ENCODE measurements around the gene KCNJ11.

KCNJ11 gene

DNA sequence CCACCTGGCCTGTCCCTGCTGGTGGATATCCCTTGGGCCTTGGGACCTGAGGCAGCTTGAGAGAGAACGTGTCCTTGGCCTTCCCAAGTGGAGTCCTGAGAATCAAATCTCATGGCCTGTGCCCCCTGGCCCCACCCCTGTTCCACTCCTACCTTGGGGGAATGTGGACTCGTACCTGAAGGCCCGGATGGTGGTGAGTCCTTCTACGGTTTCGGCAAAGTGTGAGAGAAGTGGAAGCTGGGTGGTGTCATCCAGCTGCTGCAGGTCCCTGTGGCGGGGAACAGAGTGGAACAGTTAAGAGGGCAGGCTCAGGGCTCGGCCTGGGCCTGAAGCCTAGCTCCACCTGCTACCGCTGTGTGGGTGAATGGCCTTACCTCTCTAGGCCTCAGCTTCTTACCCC is 14.0 kb upstream of the KCNJ11 start:
- H3K4me3 ChIP-seq (ENCODE audit: low read depth, low read length): no peak overlapping the region
- no peaks in the 10 kb centered on the region for H3K27me3 ChIP-seq (replicated peaks)
- H3K36me3 ChIP-seq (replicated peaks): no peaks in the 10 kb centered on the region
- TF ChIP-seq CTCF (IDR thresholded peaks at IDR 0.05; ENCODE audit: low read depth, low read length, missing control alignments): no peak
- H3K27ac ChIP-seq: no peak overlapping the region
- in situ Hi-C loops (cut with HindIII; ENCODE audit: low pct_ligation_motif_present, low sequenced_read_pairs): no loop called here
- no peak for DNase-seq

GRCh38 chr11:17401841-17402240 is 13.4 kb upstream of the KCNJ11 start:
- H3K36me3 ChIP-seq (replicated peaks): no peaks in the 10 kb centered on the region
- H3K27ac ChIP-seq: no peak overlapping the region
- TF ChIP-seq CTCF (IDR thresholded peaks at IDR 0.05; ENCODE audit: low read depth, low read length, missing control alignments): no peak
- H3K27me3 ChIP-seq (replicated peaks): no peaks in the 10 kb centered on the region
- no peak overlapping the region for H3K4me3 ChIP-seq (ENCODE audit: low read depth, low read length)
- DNase-seq: no peak
- in situ Hi-C loops (cut with HindIII; ENCODE audit: low pct_ligation_motif_present, low sequenced_read_pairs): no loop called here

- TF ChIP-seq CTCF (IDR thresholded peaks at IDR 0.05; ENCODE audit: low read depth, low read length, missing control alignments): no peak
- no peaks in the 10 kb centered on the region for H3K36me3 ChIP-seq (replicated peaks)
- H3K27ac ChIP-seq: no peak overlapping the region
- no peak for DNase-seq
- H3K4me3 ChIP-seq (ENCODE audit: low read depth, low read length): no peak overlapping the region
- in situ Hi-C loops (cut with HindIII; ENCODE audit: low pct_ligation_motif_present, low sequenced_read_pairs): no loop called here
- H3K27me3 ChIP-seq (replicated peaks): no peaks in the 10 kb centered on the region
These were observed 12.9 kb upstream of the KCNJ11 start for GRCh38 chr11:17401316-17401715.

- DNase-seq: no peak
- in situ Hi-C loops (cut with HindIII; ENCODE audit: low pct_ligation_motif_present, low sequenced_read_pairs): no loop called here
- TF ChIP-seq CTCF (IDR thresholded peaks at IDR 0.05; ENCODE audit: low read depth, low read length, missing control alignments): no peak
- Histone ChIP-seq H3K36me3 (replicated peaks) (no peaks in the 10 kb centered on the region), H3K4me3 (ENCODE audit: low read depth, low read length) (no peak overlapping the region), H3K27ac (no peak overlapping the region), H3K27me3 (replicated peaks) (no peaks in the 10 kb centered on the region)
These were observed 11.8 kb upstream of the KCNJ11 start for GRCh38 chr11:17400048-17400775.

DNA sequence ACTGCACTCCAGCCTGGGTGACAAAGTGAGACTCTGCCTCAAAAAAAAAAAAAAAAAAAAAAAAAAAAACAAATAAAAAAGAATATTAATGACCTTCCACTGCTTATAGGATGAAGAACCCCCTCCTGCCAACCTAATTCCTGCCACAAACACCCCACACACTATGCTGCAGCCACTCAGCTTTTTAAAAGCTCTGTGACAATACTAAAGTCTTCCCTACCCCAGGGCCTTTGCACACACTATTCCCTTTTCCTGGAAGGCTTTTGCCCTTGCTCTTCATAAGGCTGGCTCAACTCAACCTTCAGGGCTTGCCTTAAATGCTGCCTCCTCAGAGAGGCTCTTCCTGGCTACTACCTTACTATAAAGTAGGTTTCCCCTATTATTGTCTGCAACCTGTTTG is 10.8 kb upstream of the KCNJ11 start:
- H3K27me3 ChIP-seq (replicated peaks): no peaks in the 10 kb centered on the region
- in situ Hi-C loops (cut with HindIII; ENCODE audit: low pct_ligation_motif_present, low sequenced_read_pairs): no loop called here
- H3K4me3 ChIP-seq (ENCODE audit: low read depth, low read length): no peak overlapping the region
- TF ChIP-seq CTCF (IDR thresholded peaks at IDR 0.05; ENCODE audit: low read depth, low read length, missing control alignments): no peak
- H3K36me3 ChIP-seq (replicated peaks): no peaks in the 10 kb centered on the region
- no peak overlapping the region for H3K27ac ChIP-seq
- DNase-seq: no peak

Measured in brain microvascular endothelial cell (primary cell).